HG02938 (cell line): ENCODE measurements around the gene FUT4.
"Not testable (repeated sequence)": the region's sequence is repeated elsewhere in the genome, so short reads cannot be mapped to it uniquely, and the experiment has no call there.

Experiments
- ATAC-seq: cut with Tn5 transposase; IDR thresholded peaks from one replicate; pipeline ENCODE4 v1.9.1; 2021; ENCODE audit warnings: mild to moderate bottlenecking, moderate library complexity; ENCODE audit not compliant: unreplicated experiment

FUT4 gene

DNA sequence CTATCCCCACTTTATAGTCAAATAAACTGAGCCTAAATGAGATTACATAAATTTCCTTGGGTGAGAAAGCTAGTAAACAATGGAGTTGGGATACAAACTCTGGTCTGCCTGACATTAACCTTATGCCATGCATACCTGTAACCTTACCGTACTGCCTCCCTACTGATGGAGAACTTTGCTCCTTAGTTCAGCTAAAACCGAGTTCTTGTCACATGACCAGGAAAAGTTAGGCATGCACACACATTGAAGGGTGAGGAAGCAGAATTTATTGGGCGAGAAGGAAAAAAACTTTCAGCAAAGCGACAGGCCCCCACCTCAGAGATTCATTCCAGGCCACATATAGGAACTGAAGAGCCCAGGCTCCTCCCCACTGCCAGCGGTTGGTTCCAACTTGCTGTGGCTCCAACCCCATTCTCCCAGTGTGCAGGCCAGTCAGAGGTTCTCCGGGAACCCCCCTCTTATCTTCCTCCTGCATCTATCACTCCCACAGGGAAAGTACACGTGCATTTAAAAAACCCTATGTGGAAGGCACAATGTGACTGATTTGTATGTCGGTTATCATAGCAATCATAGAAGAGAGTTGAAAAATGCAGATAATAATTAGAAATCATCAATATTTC is 20.2 kb downstream of the FUT4 start:
- no peak for ATAC-seq

DNA sequence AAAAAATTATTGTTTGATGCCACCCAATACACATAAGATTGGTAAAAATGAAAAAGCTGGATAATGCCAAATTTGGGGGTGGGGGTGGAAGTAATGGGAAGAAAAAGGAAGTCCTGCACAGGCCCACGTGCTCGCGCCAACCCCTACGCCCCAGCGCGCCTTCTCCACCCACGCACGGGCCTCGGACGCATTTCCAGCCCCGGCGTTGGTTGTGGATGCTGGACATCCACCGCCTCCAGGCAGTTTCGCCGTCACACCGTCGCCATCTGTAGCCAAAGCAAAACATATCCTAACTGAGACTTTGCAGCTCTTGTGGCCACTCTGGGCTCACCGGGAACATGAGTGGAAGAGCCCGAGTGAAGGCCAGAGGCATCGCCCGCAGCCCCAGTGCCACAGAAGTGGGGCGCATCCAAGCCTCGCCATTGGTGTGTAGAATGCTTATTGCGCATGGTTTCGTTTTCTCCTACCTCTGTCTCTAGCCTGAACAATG is 23.5 kb downstream of the FUT4 start, which contains the start of gene PIWIL4:
PIWIL4 (plus strand) TSS at position 188 of the 490 bp plus-strand sequence; CDS start at position 339, 151 bp downstream.
- no peak for ATAC-seq

DNA sequence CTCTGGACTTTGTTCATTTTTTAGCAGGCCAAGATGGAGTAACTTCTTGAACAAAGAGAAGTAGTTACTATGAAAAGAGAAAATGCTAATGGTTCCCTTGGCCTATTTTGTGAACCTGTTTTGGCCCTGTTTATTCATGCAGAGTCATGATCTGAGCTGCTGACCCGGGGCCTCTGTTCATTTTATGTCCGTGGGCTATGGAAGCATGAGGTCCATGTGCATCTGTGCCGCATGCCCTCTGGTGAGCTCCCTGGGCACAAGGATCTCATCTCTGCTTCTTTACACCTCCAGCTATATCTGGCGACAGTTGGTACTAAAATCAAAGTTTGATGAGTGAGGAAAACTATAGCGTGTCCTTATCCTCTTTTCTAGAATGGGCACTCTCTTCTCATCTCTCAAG is 24.5 kb downstream of the FUT4 start:
- ATAC-seq: no peak

DNA sequence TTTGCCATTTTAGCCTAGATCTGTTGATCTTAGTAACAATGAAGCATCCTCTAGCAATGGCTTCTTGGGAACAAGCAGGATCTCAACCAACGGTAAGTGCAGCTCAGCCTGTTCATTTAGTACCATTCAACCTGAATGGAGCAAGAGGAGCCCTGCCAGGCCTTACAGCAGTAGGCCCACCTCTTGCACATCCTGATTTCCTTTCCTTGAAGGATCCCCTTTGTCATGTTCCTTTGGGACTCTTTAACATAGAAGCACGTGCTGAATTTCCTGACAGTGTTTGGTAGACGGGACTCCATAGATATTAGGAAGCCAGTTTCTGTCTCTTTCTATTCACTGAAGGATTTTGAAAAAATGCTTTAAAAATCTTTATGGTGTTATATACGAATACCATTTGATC is 25.0 kb downstream of the FUT4 start:
- ATAC-seq: no peak

DNA sequence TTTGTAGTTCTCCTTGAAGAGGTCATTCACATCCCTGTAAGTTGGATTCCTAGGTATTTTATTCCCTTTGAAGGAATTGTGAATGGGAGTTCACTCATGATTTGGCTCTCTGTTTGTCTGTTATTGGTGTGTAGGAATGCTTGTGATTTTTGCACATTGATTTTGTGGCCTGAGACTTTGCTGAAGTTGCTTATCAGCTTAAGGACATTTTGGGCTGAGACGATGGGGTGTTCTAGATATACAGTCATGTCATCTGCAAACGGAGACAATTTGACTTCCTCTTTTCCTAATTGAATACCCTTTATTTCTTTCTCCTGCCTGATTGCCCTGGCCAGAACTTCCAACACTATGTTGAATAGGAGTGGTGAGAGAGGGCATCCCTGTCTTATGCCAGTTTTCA is 29.3 kb downstream of the FUT4 start:
- ATAC-seq: not testable (repeated sequence)

DNA sequence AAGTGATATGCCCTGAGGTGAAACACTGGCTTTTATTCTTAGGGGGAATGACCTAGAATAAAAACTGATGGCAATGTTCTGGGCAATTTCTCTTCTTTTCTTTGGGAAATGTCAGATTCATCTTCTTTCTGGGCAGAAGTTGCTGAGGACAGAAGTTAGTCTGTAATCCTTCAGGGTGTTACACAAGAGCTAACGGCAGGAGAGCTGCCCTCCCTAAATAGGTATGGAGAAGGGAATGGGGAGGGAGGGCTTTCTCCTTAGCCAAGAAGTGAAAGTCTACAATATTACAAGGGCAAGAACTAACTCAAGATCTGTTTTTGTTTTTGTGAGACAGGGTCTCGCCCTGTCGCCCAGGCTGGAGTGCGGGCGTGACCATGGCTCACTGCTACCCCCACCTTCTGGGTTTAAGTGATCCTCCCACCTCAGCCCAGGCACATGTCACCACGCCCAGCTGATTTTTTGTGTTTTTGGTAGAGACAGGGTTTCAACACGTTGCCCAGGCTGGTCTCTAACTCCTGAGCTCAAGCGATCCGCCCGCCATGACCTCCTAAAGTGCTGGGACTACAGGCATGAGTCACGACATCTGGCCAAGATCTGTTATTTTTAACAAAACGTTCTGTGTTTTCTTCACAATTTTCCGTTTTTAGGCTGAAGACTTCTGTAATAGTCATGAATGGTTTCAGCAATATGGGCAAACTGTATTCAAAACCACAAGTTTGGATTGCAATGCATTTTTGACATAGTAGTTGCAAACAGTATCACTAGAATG is 30.7 kb downstream of the FUT4 start:
- no peak for ATAC-seq

DNA sequence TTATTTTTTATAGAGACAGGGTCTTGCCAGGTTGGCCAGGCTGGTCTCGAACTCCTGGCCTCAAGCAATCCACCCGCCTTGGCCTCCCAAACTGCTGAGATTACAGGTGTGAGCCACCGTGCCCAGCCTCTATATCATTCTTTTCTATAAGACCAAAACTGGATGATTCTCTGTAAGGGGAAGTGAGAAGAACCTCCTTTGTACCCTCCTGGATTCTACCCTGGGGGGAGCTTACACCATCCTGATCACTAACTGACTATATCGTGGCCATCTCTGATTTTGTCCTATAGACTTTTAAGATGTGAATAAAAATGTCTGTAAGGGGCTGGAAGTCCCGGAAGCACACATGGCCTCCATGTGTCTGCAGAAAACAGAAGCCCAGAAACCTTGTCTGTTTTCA is 32.6 kb downstream of the FUT4 start:
- no peak for ATAC-seq

DNA sequence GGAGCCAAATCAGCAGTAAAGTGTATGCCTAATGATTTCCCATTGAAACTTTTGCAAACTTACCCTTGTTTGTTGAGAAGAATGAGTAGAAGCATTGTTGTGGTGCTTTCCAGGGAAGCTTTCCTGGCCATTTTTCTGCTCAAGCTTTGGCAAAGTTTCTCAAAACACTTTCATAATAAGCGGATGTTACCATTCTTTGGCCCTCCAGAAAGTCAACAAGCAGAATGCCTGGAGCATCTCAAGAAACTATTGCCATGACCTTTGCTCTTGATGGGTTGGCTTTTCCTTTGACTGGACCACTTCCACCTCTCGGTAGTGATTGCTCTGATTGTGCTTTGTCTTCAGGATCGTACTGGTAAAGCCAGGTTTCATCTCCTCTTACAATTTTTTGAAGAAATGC is 34.1 kb downstream of the FUT4 start:
- no peak for ATAC-seq

DNA sequence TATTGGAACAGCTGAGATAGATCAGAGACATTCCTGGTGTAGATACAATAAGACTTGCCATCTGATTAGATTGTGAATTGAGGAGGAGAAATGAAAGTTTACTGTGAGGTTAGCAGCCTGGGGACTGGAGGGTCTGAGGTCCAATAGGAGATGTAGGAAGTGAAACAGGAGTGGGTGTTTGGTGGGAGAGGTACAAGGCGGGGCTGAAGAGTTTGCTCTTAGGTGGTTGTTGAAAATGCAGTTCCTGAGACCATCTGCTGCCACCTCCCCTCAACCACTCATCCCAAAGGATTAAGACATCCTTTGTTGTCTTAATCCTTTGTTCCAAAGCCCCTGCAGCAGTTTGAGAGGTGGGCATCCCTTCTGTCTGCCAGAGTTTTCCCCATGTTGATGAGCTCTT is 38.2 kb downstream of the FUT4 start:
- peak; percentile 69 for ATAC-seq

DNA sequence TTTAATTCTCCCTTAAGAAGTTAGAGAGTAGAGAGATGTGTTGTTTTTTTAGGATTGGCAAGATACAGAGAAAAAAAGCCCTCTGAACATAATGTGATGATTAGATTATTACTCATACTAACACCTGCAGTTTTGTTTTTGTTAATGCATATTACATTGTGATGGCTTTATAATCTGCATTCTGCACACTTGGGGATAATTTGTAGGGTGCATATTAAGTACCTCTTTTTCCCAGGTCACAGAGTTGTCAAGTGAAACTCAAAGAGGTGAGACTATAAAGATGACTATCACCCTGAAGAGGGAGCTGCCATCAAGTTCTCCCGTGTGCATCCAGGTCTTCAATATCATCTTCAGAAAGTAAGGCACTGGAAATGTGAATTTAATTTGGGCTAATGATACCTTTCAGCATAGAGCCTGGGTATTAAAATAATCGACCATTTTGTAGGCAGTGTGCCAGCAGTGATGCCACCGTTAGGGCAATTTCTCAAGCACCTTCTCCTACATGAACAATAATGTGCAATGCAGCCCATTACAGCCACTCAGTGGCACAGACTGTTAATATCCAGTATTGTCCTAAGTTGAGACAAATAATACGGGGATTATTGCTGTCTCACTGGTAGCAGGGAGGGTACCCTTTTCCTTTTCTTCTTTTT is 39.6 kb downstream of the FUT4 start:
- no peak for ATAC-seq

DNA sequence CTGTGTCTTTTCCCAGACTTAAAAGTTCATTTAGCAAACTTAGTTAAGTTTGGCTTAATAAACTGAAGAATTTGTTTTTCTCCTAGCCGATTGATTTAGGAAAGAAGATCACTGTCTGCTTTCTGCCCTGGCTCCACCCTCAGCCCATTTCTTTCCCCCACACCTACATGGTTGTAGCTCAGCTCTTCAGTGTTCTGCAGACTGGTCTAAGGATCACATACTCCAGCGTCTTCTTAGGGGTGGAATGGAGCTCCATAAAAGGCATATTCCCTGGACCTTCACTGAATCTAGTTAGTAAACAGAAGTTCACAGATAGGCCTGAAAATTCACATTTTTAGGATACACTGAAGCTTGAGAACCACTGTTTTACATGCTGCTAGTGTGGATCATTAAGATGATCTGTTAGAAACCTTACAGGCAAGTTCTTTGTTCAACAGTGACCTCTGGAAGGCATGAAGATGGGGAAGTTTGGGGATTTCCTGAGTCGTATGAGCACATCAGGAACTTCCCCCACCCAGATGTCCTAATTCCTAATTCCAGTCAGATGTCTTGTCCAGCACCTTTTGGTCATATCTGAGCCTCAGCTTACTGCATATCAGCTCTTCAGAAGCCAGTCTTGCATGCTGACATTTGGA is 40.3 kb downstream of the FUT4 start:
- ATAC-seq: peak; percentile 30

DNA sequence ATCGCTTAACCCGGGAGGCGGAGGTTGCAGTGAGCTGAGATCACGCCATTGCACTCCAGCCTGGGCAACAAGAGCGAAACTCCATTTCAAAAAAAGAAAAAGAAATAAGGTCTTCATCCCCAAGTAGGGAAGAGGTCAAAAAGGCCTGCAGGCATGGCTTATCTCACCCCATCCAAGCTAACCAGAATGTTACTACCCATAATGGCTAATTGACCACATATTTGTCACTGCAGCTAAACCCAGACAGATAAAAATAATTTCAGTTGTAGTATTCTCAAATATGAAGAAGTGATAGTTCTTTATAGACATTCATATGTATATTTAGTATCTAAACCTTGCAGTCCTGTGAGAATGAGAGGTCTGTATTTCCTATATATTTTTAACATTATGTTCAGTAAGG is 41.3 kb downstream of the FUT4 start:
- ATAC-seq: no peak

DNA sequence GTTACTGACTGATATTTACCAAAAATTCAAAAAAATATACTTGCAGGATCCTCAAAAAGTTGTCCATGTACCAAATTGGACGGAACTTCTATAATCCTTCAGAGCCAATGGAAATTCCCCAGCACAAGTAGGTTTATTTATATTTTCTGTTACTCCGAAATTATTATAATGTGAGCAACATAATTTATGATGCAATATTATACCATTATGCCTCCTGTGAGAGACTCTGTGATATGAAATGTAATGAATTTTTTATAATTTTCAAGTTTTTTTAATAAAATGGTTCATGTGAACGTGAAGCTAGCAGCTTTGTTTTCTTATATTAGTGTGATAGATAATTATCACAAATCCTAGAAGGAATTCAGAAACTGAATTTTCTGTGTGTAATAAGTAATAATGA is 41.7 kb downstream of the FUT4 start:
- ATAC-seq: no peak

DNA sequence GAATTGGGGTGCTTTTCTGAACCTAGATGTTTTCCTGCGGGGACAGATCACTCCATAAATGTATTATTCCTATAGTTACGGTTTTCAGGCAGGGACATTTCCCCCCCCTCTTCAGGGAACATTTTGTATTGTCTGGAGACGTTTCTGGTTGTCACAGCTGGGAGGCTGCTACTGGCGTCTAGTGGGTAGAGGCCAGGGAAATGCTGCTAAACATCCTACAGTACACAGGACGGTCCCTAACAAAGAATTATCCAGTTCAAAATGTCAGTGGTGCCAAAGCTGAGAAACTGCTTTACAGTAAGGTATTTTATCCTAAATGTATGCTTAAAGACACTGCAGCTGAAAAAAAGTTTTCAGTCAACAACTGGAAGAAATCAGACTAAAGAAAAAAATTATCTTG is 42.8 kb downstream of the FUT4 start:
- no peak for ATAC-seq

DNA sequence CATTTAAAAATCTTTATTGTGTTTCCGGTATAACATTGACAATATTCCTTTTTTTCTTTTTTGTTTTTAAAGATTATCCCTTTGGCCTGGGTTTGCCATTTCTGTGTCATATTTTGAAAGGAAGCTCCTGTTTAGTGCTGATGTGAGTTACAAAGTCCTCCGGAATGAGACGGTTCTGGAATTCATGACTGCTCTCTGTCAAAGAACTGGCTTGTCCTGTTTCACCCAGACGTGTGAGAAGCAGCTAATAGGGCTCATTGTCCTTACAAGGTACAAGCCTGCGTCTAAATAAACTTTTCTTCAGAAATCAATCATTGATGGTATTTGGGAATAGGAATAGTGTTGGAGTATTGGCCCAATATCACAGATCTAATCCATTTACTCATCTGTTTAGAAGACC is 43.3 kb downstream of the FUT4 start:
- no peak for ATAC-seq

DNA sequence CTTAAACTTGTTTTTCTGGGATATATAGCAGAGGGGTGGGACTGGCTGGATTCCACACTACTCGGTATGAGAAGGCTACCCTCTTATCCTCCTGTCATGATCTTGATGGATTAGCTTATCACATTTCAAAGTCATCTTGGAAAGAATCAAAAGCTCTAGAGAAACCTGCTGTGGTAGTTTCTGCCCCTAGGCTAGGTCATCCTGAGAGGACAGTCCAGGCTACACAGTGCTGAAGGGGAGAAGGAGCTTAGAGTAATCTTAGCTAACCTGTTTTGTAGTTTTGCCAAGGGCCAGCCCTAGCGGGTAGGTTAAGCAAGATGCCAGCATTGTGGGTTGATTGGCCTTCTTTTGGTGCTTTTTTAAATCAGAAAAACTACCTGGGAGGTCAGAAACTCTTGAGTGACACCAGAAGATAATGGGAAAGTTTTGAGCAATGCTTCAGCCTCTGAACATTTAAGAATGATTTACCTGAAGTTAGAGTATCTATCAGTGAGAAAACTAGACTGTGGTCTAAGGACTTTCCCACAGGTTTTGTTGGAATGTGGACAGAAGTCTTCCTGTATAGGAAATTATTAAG is 44.7 kb downstream of the FUT4 start:
- no peak for ATAC-seq

DNA sequence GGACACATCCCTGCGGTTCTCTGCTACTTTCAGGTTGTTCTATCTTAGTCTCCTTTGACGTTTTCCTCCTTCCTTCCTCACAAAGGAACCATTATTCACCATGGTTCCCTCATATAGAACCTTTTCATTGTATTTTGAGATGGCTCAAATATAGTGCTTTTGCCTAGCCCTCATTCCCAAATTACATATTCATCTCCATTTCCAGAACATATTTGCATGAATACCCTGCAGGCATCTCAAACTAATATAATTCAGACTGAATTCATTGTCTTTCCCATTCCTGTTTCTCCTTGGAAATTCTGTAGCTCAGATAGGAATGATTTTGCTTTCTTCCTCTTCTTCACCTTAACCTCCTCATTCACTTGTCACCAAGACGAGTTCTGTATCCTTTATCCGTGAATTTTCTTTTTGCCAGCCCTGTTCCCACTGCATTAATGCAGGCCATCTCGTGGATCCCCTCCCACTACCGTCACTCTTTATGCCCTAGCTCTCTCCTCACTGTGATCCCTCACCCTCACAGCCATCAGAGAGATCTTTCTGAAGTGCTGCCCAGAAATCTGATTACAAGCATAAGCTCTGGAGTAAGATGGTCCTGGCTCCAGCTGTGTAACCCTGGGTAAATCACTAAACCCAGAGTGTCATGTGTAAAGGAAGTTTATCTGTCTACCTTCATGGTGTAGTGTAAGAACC is 46.8 kb downstream of the FUT4 start:
- ATAC-seq: no peak

DNA sequence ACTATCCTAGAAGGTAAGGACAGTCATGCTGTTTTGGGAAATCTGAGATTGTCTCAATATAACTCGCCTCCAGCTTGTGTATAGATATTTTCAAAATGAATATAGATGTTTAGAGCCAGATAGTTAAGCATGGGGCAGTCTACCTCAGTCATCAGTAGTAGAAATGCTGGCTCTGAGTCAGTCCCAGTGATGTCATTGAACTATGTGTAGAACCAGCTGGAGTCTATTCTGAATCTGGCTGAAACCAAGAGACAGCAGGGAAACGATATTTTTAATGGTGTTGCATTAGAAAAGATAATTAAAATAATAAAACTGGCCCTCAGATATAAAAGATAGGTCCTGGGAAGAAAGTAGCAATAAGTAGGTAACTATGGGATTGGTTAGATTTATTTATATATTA is 49.3 kb downstream of the FUT4 start:
- ATAC-seq: peak; percentile 94

DNA sequence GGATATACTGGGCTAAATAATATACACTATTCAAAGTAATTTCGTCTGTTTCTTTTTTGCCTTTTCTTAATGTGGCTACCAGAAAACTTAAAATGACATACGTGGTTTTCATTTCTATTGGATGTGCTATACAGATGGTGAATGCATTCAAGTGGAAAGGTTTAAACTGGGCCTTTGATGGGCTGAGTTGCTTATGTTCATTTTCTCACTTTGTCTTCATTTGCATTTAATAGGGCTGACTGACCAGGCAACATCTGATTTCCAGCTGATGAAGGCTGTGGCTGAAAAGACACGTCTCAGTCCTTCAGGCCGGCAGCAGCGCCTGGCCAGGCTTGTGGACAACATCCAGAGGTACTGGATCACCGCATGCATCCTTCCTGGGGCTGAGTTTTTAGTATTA is 51.4 kb downstream of the FUT4 start:
- peak; percentile 52 for ATAC-seq

DNA sequence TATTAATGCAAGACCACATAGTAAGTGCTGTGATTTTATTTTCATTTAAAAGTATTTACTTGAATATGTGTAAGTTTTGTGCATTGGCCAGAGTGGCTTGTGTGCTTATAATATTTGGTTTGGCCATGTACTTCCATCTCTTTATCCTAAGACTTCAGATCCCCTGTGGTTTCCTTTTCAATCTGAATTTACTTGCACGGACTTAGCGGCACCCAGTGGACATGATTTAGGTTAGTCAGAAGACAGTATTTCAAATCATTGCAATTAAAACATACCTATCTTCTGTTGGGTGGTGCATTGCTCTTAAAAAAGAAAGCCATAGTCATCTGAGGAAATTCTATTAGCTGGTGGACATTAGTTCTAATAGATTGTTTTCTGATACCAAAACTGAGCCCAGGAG is 54.2 kb downstream of the FUT4 start:
- ATAC-seq: no peak
